OCI-LY1 (cell line): ENCODE measurements around the gene RREB1.

ENCODE experiments used
- H2AFZ ChIP-seq: fragments of 200-600 bp; sonication (generic), shearing (Covaris generic); 2 replicates; pipeline ENCODE4 v1.6.0; 2014; ENCODE audit warnings: antibody characterized with exemption, mild to moderate bottlenecking, low read length
- H3F3A ChIP-seq: fragments of 200-600 bp; sonication (generic), shearing (Covaris generic); 2 replicates; pipeline ENCODE4 v1.6.0; 2014; ENCODE audit warnings: mild to moderate bottlenecking, antibody characterized with exemption, low read length, moderate library complexity; ENCODE audit not compliant: insufficient read depth
- H3K27ac ChIP-seq: fragments of 200-600 bp; sonication (generic); 2 replicates; pipeline ENCODE4 v1.5.1; 2014; ENCODE audit warnings: low read length, mixed run types, mild to moderate bottlenecking, low read depth; ENCODE audit not compliant: poor library complexity, severe bottlenecking
- H3K27me3 ChIP-seq: fragments of 200-600 bp; sonication (generic); 2 replicates; pipeline ENCODE4 v1.6.0; 2014; ENCODE audit warnings: antibody characterized with exemption, mild to moderate bottlenecking, low read length, moderate library complexity; ENCODE audit not compliant: insufficient read depth
- H3K36me3 ChIP-seq: fragments of 200-600 bp; sonication (generic); 2 replicates; pipeline ENCODE4 v1.6.1; 2014; ENCODE audit warnings: mild to moderate bottlenecking, antibody characterized with exemption, low read length, moderate library complexity, mixed read lengths; ENCODE audit not compliant: insufficient read depth
- H3K4me1 ChIP-seq: fragments of 200-600 bp; sonication (generic); 2 replicates; pipeline ENCODE4 v1.5.1; 2014; ENCODE audit warnings: mild to moderate bottlenecking, low read length, moderate library complexity; ENCODE audit not compliant: insufficient read depth, severe bottlenecking
- H3K4me2 ChIP-seq: fragments of 200-600 bp; sonication (generic), shearing (Covaris generic); 2 replicates; pipeline ENCODE4 v1.6.1; 2014; ENCODE audit warnings: low read length
- H3K4me3 ChIP-seq: fragments of 200-600 bp; sonication (generic); 2 replicates; pipeline ENCODE4 v1.5.1; 2014; ENCODE audit warnings: low read length, low read depth, mild to moderate bottlenecking, mixed read lengths; ENCODE audit not compliant: poor library complexity, severe bottlenecking
- H3K79me2 ChIP-seq: fragments of 200-600 bp; shearing (Covaris generic); 2 replicates; pipeline ENCODE4 v1.6.1; 2016; ENCODE audit warnings: mixed run types, low read length, mixed read lengths; ENCODE audit not compliant: insufficient read depth
- H3K9ac ChIP-seq: fragments of 200-600 bp; sonication (generic), shearing (Covaris generic); 2 replicates; pipeline ENCODE4 v1.6.1; 2014; ENCODE audit warnings: mild to moderate bottlenecking, low read length, mixed read lengths
- H3K9me2 ChIP-seq: fragments of 200-600 bp; sonication (generic), shearing (Covaris generic); 2 replicates; pipeline ENCODE4 v1.6.1; 2014; ENCODE audit warnings: low read depth, mild to moderate bottlenecking, low read length, mixed read lengths
- H3K9me3 ChIP-seq: fragments of 200-600 bp; shearing (Covaris generic); 2 replicates; pipeline ENCODE4 v1.6.1; 2014; ENCODE audit warnings: low read length, mixed read lengths
- H4K20me1 ChIP-seq: fragments of 200-600 bp; sonication (generic), shearing (Covaris generic); 2 replicates; pipeline ENCODE4 v1.6.0; 2016; ENCODE audit warnings: mild to moderate bottlenecking, low read length; ENCODE audit not compliant: insufficient read depth
- EZH2 ChIP-seq: fragments of 200-600 bp; sonication (generic), shearing (Covaris generic); IDR thresholded peaks from 2 replicates; pipeline ENCODE4 v1.8.0; 2017; ENCODE audit warnings: borderline replicate concordance, mixed run types, mild to moderate bottlenecking, antibody characterized with exemption, low read length, moderate library complexity, mixed read lengths
- TF ChIP-seq, protein P1 (sequence below): fragments of 200-600 bp; sonication (generic), shearing (Covaris generic); IDR thresholded peaks from 2 replicates; pipeline ENCODE4 v1.5.1; 2017; ENCODE audit warnings: mild to moderate bottlenecking, antibody characterized with exemption, low read length, moderate library complexity, mixed read lengths

RREB1 gene

DNA sequence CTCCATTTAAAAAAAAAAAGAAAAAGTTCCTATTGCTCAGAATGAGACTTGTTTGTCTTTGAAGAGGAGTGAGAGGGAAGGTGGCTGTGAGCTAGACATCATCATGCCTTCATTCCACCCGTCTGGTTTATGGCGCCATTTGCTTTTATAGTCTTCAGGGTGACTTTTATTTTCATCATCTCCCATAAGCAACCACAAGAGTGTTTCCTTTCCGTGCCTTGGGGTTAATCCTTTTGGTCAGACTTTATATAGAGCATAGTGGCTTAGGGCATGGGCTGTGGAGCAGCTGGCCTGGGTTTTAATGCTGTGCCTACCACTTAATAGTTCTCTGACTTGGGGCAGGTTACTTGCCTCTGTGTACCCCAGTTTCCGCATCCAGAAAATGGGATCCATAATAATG is 77.8 kb downstream of the RREB1 start:
- H3K79me2 ChIP-seq = no peaks in the 10 kb centered on the region
- H3K9me3 ChIP-seq = no peaks in the 10 kb centered on the region
- peaks cover 7% of the 10 kb centered on the region for H3K4me1 ChIP-seq
- H2AFZ ChIP-seq = no peak overlapping the region
- H3F3A ChIP-seq = no peaks in the 10 kb centered on the region
- H3K9me2 ChIP-seq = no peaks in the 10 kb centered on the region
- no peak overlapping the region for H3K4me3 ChIP-seq
- H3K4me2 ChIP-seq = no peak overlapping the region
- H4K20me1 ChIP-seq = no peaks in the 10 kb centered on the region
- peaks cover 67% of the 10 kb centered on the region for H3K36me3 ChIP-seq
- no peak overlapping the region for H3K9ac ChIP-seq
- no peaks in the 10 kb centered on the region for H3K27me3 ChIP-seq
- no peak overlapping the region for H3K27ac ChIP-seq
- TF ChIP-seq, protein P1, sequence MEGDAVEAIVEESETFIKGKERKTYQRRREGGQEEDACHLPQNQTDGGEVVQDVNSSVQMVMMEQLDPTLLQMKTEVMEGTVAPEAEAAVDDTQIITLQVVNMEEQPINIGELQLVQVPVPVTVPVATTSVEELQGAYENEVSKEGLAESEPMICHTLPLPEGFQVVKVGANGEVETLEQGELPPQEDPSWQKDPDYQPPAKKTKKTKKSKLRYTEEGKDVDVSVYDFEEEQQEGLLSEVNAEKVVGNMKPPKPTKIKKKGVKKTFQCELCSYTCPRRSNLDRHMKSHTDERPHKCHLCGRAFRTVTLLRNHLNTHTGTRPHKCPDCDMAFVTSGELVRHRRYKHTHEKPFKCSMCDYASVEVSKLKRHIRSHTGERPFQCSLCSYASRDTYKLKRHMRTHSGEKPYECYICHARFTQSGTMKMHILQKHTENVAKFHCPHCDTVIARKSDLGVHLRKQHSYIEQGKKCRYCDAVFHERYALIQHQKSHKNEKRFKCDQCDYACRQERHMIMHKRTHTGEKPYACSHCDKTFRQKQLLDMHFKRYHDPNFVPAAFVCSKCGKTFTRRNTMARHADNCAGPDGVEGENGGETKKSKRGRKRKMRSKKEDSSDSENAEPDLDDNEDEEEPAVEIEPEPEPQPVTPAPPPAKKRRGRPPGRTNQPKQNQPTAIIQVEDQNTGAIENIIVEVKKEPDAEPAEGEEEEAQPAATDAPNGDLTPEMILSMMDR = no peak
- TF ChIP-seq EZH2 = no peak

DNA sequence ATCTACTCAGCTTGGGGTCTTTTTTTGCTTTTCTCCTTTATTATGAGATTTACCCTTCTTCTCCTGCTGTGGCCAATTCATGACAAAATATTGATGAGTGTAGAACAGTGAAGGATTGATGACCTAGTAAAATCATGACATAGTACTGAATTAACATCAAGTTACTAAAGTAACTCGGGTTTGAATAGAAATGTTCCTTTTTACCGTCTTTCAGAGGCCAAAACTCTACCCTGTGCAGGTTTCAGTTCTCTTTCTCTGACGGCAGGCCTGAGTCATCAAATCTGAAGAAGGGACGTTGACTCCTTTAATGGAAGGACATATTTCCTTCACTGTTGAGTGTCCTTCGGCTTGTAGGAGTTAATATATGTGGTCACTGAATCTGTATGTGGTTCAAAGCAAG is 80.7 kb downstream of the RREB1 start:
- no peak overlapping the region for H3K4me2 ChIP-seq
- H3K9me2 ChIP-seq = no peaks in the 10 kb centered on the region
- H3K9me3 ChIP-seq = no peaks in the 10 kb centered on the region
- H3K4me1 ChIP-seq = peaks cover 7% of the 10 kb centered on the region
- H2AFZ ChIP-seq = no peak overlapping the region
- no peak overlapping the region for H3K4me3 ChIP-seq
- no peak overlapping the region for H3K9ac ChIP-seq
- H3K79me2 ChIP-seq = no peaks in the 10 kb centered on the region
- H4K20me1 ChIP-seq = no peaks in the 10 kb centered on the region
- no peaks in the 10 kb centered on the region for H3F3A ChIP-seq
- peaks cover 47% of the 10 kb centered on the region for H3K36me3 ChIP-seq
- no peaks in the 10 kb centered on the region for H3K27me3 ChIP-seq
- TF ChIP-seq EZH2 = no peak
- TF ChIP-seq, protein P1 = no peak
- no peak overlapping the region for H3K27ac ChIP-seq

DNA sequence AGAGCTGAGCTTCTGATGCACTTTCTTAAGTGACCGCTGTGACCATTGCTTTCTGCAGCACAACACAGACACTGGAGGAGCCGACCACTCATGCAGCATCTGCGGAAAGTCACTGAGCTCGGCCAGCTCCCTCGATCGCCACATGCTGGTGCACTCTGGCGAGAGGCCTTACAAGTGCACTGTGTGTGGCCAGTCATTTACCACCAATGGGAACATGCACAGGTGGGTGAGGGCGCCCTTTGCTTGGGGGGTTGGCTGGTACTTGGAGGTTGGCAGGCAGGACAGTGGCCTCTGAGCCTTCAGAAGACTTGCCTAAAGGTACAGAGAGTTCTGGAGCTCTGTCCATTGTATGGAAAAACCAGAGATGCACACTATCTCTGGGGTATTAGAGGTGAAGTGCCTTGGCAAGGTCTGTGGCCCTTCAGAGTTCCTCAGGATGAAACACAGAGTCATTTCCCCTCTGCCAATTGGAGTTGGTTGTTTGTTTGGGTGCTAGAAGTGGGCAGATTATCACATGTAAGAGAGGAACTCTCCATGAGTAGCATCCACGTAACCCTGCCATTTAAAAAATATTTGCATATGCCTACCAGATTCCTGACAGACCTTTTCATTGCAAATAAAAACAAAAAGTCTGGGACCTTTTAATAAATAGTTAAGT is 81.5 kb downstream of the RREB1 start:
- TF ChIP-seq, protein P1 = no peak
- no peak for TF ChIP-seq EZH2
- Histone ChIP-seq H3K4me2 (no peak overlapping the region), H2AFZ (no peak overlapping the region)

More for the DNA sequence above, 81.5 kb downstream of the RREB1 start:
- Histone ChIP-seq H3K4me3 (no peak overlapping the region), H3K36me3 (peaks cover 42% of the 10 kb centered on the region), H3K9me2 (no peaks in the 10 kb centered on the region), H3F3A (no peaks in the 10 kb centered on the region), H3K79me2 (no peaks in the 10 kb centered on the region), H3K4me1 (peaks cover 7% of the 10 kb centered on the region), H3K27me3 (no peaks in the 10 kb centered on the region), H3K9ac (no peak overlapping the region), H3K9me3 (no peaks in the 10 kb centered on the region), H3K27ac (no peak overlapping the region), H4K20me1 (no peaks in the 10 kb centered on the region)
